K562 (cell line): Measurements from ENCODE around the gene PLA2G4A.

Experiments used
- ADNP ChIP-seq: fragments of 200-800 bp; sonication (Bioruptor generic); IDR thresholded peaks from 2 replicates; pipeline ENCODE4 v1.6.1; 2016; ENCODE audit warnings: missing genetic modification characterization, missing compliant biosample characterization
- ARID2 ChIP-seq: fragments of 450-650 bp; IDR thresholded peaks from 2 replicates; pipeline ENCODE4 v1.6.1; 2017; ENCODE audit warnings: antibody characterized with exemption, mild to moderate bottlenecking
- DDX20 ChIP-seq: fragments of 450-650 bp; IDR thresholded peaks from 2 replicates; pipeline ENCODE4 v1.6.1; 2016; ENCODE audit warnings: missing genetic modification characterization, low read depth, mild to moderate bottlenecking, missing compliant biosample characterization, moderate library complexity
- ELF1 ChIP-seq: fragments of 200-800 bp; sonication (Bioruptor generic); IDR thresholded peaks from 2 replicates; pipeline ENCODE4 v1.6.1; 2016; ENCODE audit warnings: missing genetic modification characterization, missing compliant biosample characterization
- HDAC2 ChIP-seq: fragments of 450-650 bp; IDR thresholded peaks from 2 replicates; pipeline ENCODE4 v1.6.1; 2016; ENCODE audit warnings: mild to moderate bottlenecking
- HNRNPUL1 ChIP-seq: fragments of 200-400 bp; formaldehyde crosslinking; IDR thresholded peaks from 2 replicates; pipeline ENCODE4 v1.6.1; 2017; ENCODE audit warnings: low read length
- PHF8 ChIP-seq: fragments of 200-600 bp; sonication (generic); IDR thresholded peaks from 2 replicates; pipeline ENCODE4 v1.6.1; 2012; ENCODE audit warnings: mixed run types, mild to moderate bottlenecking, inconsistent platforms, low read length, moderate library complexity, borderline replicate concordance
- POLR2A ChIP-seq: fragments of 450-650 bp; conservative IDR thresholded peaks from 2 replicates; pipeline ENCODE4 v1.6.1; 2016
- PRDM10 ChIP-seq: fragments of 450-650 bp; IDR thresholded peaks from 2 replicates; pipeline ENCODE4 v1.6.1; 2018; ENCODE audit not compliant: partially characterized antibody
- RAD21 ChIP-seq, 2 experiments: fragments of 250-450 bp in 1 of 2; fragments of 450-650 bp in 1 of 2; sonication (Bioruptor Pico) in 1 of 2; formaldehyde crosslinking in 1 of 2; IDR thresholded peaks in 1 of 2; conservative IDR thresholded peaks in 1 of 2; 2 replicates each; pipeline versions ENCODE4 v1.4.0 to v1.8.0; 2020 to 2022; ENCODE audit warnings: mild to moderate bottlenecking in 2 of 2, moderate library complexity in 1 of 2
- TAF15 ChIP-seq: fragments of 200-400 bp; formaldehyde crosslinking; IDR thresholded peaks from 2 replicates; pipeline ENCODE4 v1.6.1; 2017; ENCODE audit warnings: mild to moderate bottlenecking, low read depth, low read length, moderate library complexity
- USF2 ChIP-seq: sonication (generic); formaldehyde crosslinking; IDR thresholded peaks from 2 replicates; pipeline ENCODE4 v1.5.0; 2020; ENCODE audit warnings: missing genetic modification reagents
- ZFP36 ChIP-seq: fragments of 150-350 bp; IDR thresholded peaks from 2 replicates; pipeline ENCODE4 v1.6.1; 2018; ENCODE audit warnings: low read length, low read depth; ENCODE audit not compliant: partially characterized antibody
- ZNF740 ChIP-seq, 3 experiments: fragments of 200-800 bp in 1 of 3; sonication (Bioruptor generic) in 1 of 3; sonication (generic) in 1 of 3; formaldehyde crosslinking in 1 of 3; IDR thresholded peaks; 2 replicates each; pipeline versions ENCODE4 v1.6.1 to v1.8.0; 2016 to 2022; ENCODE audit warnings: mild to moderate bottlenecking in 2 of 3, missing compliant biosample characterization in 2 of 3, missing genetic modification characterization in 2 of 3, missing genetic modification reagents in 1 of 3

GRCh38 chr1:186819126-186819525 is 9.6 kb upstream of the PLA2G4A start:
- TF ChIP-seq ZNF740 (CRISPR knock-in tag; IDR thresholded peaks at IDR 0.05) (no peak), ZNF740 (tag; IDR thresholded peaks at IDR 0.05) (no peak), USF2 (CRISPR knock-in tag) (no peak), ZFP36 (no peak), DDX20 (tag) (no peak), RAD21 (CRISPR knock-in tag; conservative IDR thresholded peaks at IDR 0.05 in 1 of 2, IDR thresholded peaks at IDR 0.05 in 1 of 2) (no peak), ARID2 (no peak), POLR2A (no peak), ADNP (tag) (no peak), ELF1 (tag) (no peak), PRDM10 (no peak), TAF15 (no peak), HNRNPUL1 (no peak), HDAC2 (no peak), PHF8 (no peak)
